Mucosa of rectum (tissue), 2 donors: ENCODE results near the gene MKRN1.
"Not testable (repeated sequence)": the region's sequence is repeated elsewhere in the genome, so short reads cannot be mapped to it uniquely, and the experiment has no call there.

ENCODE experiments used
- H3K27ac ChIP-seq, 2 donors: one replicate each; pipeline ENCODE4 v1.7.0; 2013; ENCODE audit warnings: inconsistent platforms in 2 of 2, low read depth in 2 of 2, low read length in 2 of 2
- H3K27me3 ChIP-seq, 2 donors: one replicate each; pipeline ENCODE4 v1.7.0; 2013; ENCODE audit warnings: low read length in 2 of 2; ENCODE audit not compliant: control insufficient read depth in 2 of 2, insufficient read depth in 2 of 2
- H3K36me3 ChIP-seq, 2 donors: one replicate each; pipeline ENCODE4 v1.7.0; 2013; ENCODE audit warnings: low read length in 2 of 2; ENCODE audit not compliant: control insufficient read depth in 2 of 2, insufficient read depth in 2 of 2
- H3K4me1 ChIP-seq, 2 donors: one replicate each; pipeline ENCODE4 v1.7.0; 2013; ENCODE audit warnings: low read length in 2 of 2, mild to moderate bottlenecking in 1 of 2; ENCODE audit not compliant: control insufficient read depth in 2 of 2, insufficient read depth in 2 of 2
- H3K4me3 ChIP-seq, 2 donors: one replicate each; pipeline ENCODE4 v1.7.0; 2013; ENCODE audit warnings: low read length in 2 of 2
- H3K9ac ChIP-seq, 2 donors: one replicate each; pipeline ENCODE4 v1.7.0; 2013; ENCODE audit warnings: low read length in 2 of 2, low read depth in 1 of 2, mild to moderate bottlenecking in 1 of 2
- H3K9me3 ChIP-seq, 2 donors: one replicate each; pipeline ENCODE4 v1.7.0; 2013; ENCODE audit warnings: low read length in 2 of 2; ENCODE audit not compliant: control insufficient read depth in 2 of 2
- donor health status: healthy.
- donor health status: Normal muscosa, but diverticular disease.

Gene MKRN1

GRCh38 chr7:140417456-140418155, 61.7 kb downstream of the MKRN1 start:
- H3K4me3 ChIP-seq = no peak overlapping the region
- no peak overlapping the region for H3K9ac ChIP-seq
- peaks cover 0 to 5% of the 10 kb centered on the region in 2 donors for H3K4me1 ChIP-seq
- no peaks in the 10 kb centered on the region for H3K9me3 ChIP-seq
- H3K27ac ChIP-seq = no peak overlapping the region
- H3K36me3 ChIP-seq = peaks cover 0 to 4% of the 10 kb centered on the region in 2 donors
- no peaks in the 10 kb centered on the region for H3K27me3 ChIP-seq

DNA sequence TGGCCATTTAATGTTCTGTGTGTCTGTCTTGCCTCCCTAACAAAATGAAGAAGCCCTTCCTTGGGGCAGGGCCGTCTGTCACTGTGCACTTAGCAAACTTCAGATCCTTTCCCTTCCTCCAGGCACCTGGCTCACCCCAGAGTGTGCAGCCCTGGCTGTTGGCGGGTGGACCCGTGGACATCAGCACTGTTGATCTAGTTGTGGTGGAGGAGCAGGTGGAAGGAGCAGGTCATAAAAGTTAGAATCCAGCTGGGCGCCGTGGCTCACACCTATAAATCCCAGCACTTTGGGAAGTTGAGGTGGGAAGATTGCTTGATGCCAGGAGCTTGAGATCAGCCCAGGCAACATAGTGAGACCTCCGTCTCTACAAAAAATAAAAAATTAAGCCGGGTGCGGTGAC, 62.7 kb downstream of the MKRN1 start:
- H3K36me3 ChIP-seq = peaks cover 3 to 7% of the 10 kb centered on the region in 2 donors
- no peak overlapping the region for H3K4me3 ChIP-seq
- no peak overlapping the region for H3K9ac ChIP-seq
- no peak overlapping the region for H3K27ac ChIP-seq
- H3K4me1 ChIP-seq = peaks cover 0 to 5% of the 10 kb centered on the region in 2 donors
- no peaks in the 10 kb centered on the region for H3K9me3 ChIP-seq
- H3K27me3 ChIP-seq = no peaks in the 10 kb centered on the region

DNA sequence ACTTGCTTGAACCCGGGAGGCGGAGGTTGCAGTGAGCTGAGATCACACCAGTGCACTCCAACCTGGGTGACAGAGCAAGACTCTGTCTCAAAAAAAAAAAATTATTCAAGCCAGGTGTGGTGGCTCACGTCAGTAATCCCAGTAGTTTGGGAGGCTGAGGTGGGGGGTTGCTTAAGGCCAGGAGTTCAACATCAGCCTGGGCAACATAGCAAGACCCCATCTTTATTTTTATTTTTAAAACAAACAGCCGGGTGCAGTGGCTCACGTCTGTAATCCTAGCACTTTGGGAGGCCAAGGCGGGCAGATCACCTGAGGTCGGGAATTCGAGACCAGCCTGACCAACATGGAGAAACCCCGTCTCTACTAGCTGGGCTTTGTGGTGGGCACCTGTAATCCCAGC, 63.5 kb downstream of the MKRN1 start:
- not testable (repeated sequence) for H3K9ac ChIP-seq, H3K4me1 ChIP-seq, H3K36me3 ChIP-seq, H3K9me3 ChIP-seq, H3K27me3 ChIP-seq, H3K4me3 ChIP-seq, H3K27ac ChIP-seq

DNA sequence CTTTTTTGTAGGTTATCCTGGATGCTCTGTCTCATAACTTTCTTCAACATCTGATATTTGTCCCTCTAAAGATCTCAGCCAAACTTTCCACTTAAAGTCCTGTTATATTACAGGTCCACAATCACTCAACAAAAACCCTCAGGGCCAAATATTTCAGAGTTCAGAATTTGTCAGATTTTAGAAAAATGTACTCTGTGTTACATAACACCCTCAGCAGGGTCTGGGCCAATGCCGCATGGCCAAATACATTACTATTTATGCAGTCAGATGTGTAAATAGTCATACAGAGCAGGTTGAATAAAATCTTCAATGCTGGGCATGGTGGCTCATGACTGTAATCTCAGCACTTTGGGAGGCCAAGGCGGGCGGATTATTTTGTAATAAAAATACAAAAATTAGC, 63.9 kb downstream of the MKRN1 start:
- Histone ChIP-seq H3K9me3 (no peaks in the 10 kb centered on the region), H3K4me1 (peaks cover 0 to 5% of the 10 kb centered on the region in 2 donors), H3K27me3 (no peaks in the 10 kb centered on the region), H3K27ac (no peak overlapping the region), H3K4me3 (no peak overlapping the region), H3K9ac (no peak overlapping the region), H3K36me3 (peaks cover 4 to 7% of the 10 kb centered on the region in 2 donors)

DNA sequence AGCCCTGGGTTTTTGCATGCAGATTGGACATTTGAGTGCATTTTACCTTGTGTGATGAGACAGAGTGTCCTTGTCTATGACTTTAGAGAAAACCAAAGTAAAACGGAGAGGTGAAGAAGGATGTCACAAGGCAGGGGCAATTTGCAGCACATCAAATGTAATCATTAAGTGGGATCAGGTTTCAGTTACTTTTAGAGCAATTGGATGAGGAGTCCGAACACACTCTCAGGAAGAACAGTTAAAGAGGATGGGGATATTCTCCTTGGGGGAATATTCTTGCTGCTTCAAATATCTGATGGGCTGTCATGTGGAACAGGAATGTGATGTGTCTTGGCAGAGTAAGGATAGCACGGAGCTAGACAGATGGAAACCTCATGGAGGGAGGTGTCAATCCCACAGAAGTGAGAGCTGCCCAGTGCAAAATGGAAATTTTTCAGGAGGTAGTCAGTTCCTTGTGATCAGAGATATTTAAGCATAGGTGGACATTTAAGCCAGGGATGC, 74.7 kb downstream of the MKRN1 start:
- Histone ChIP-seq H3K4me3 (peak overlapping the region; percentile 75 to 94), H3K27ac (peak overlapping the region; percentile 68 to 72), H3K9me3 (no peaks in the 10 kb centered on the region), H3K27me3 (peaks cover 0 to 2% of the 10 kb centered on the region in 2 donors), H3K9ac (peak overlapping the region; percentile 77 to 81), H3K36me3 (peaks cover 0 to 3% of the 10 kb centered on the region in 2 donors), H3K4me1 (peaks cover 0 to 7% of the 10 kb centered on the region in 2 donors)

- H3K4me1 ChIP-seq = peaks cover 0 to 7% of the 10 kb centered on the region in 2 donors
- peaks cover 0 to 2% of the 10 kb centered on the region in 2 donors for H3K27me3 ChIP-seq
- peaks cover 0 to 3% of the 10 kb centered on the region in 2 donors for H3K36me3 ChIP-seq
- H3K9me3 ChIP-seq = no peaks in the 10 kb centered on the region
- H3K9ac ChIP-seq = peak within 1 kb of the TSS; percentile 77 to 81
- peak within 1 kb of the TSS; percentile 75 to 94 for H3K4me3 ChIP-seq
- peak within 1 kb of the TSS; percentile 68 to 72 for H3K27ac ChIP-seq
Measured at GRCh38 chr7:140403878-140404564, 75.3 kb downstream of the MKRN1 start, which contains the start of gene RAB19. TSS of gene RAB19 (plus strand) at chr7:140404058. CDS start at chr7:140407647, 3,589 bp downstream.
